GM12865 (cell line): ENCODE measurements around the gene TRIM66.

Source experiments
- DNase-seq: peaks from one replicate; pipeline ENCODE4 v3.0.0; 2010; ENCODE audit warnings: low read depth
- H3K4me3 ChIP-seq: 2 replicates; pipeline ENCODE4 v1.5.1; 2011; ENCODE audit warnings: mild to moderate bottlenecking, low read depth, low read length, control low read depth
- CTCF ChIP-seq: IDR thresholded peaks from 2 replicates; pipeline ENCODE4 v1.5.1; 2011; ENCODE audit warnings: low read length, control low read depth, low read depth, inconsistent platforms; ENCODE audit not compliant: insufficient read depth; ENCODE audit errors: missing control alignments

The TRIM66 gene

GRCh38 chr11:8615291-8616032 is 67.0 kb downstream of the TRIM66 start:
- no peak for DNase-seq
- no peak overlapping the region for H3K4me3 ChIP-seq
- no peak for TF ChIP-seq CTCF

- no peak for DNase-seq
- no peak for TF ChIP-seq CTCF
- H3K4me3 ChIP-seq: no peak overlapping the region
These were observed 68.0 kb downstream of the TRIM66 start for GRCh38 chr11:8614497-8614896.

GRCh38 chr11:8613036-8613435 is 69.4 kb downstream of the TRIM66 start:
- no peak overlapping the region for H3K4me3 ChIP-seq
- DNase-seq: no peak
- TF ChIP-seq CTCF: no peak

GRCh38 chr11:8612522-8612921 is 69.9 kb downstream of the TRIM66 start:
- no peak overlapping the region for H3K4me3 ChIP-seq
- no peak for TF ChIP-seq CTCF
- DNase-seq: no peak

GRCh38 chr11:8610532-8611116 is 71.8 kb downstream of the TRIM66 start:
- no peak for DNase-seq

GRCh38 chr11:8608652-8609051 is 73.8 kb downstream of the TRIM66 start:
- no peak for TF ChIP-seq CTCF
- no peak overlapping the region for H3K4me3 ChIP-seq
- no peak for DNase-seq

More at GRCh38 chr11:8610532-8611116, 71.8 kb downstream of the TRIM66 start:
- TF ChIP-seq CTCF: no peak
- no peak overlapping the region for H3K4me3 ChIP-seq
